ENCODE data around the gene LSMEM2. TPM values are rescaled to one million over a fixed set of nuclear protein-coding genes. Genes with fewer than 3 reads are reported as not detected.

Gene LSMEM2
- total and polyA plus RNA-seq, 2 of the 8 experiments (the other 6 are each of a cell fraction or from before 2014, with no cell fraction given), result 0.58 to 0.68 TPM

GRCh38 chr3:50331364-50331907 is 52.5 kb downstream of the LSMEM2 start:
- Histone ChIP-seq H3K4ac (replicated peaks; ENCODE audit: insufficient read length, low read depth, low read length) (no peak overlapping the region), H3K79me1 (ENCODE audit: low read depth, low read length) (peaks cover 11% of the 10 kb centered on the region; the same call in 1 of the 2 replicates), H3K79me2 (ENCODE audit: control insufficient read depth in 1 of 2, insufficient read depth in 2 of 2, low read length in 2 of 2) (peaks cover 0 to 36% of the 10 kb centered on the region in 2 experiments; a peak in 2 of 4 replicates), H3K23me2 (ENCODE audit: low read depth, low read length) (peaks cover 14% of the 10 kb centered on the region), H3K4me3 (ENCODE audit: extremely low read depth in 1 of 4, insufficient read depth in 2 of 4, low read depth in 3 of 4, low read length in 4 of 4) (no peak overlapping the region), H2BK20ac (ENCODE audit: low read length) (no peak overlapping the region), H3K56ac (replicated peaks; ENCODE audit: insufficient read length, low read depth, low read length) (no peak overlapping the region), H4K5ac (ENCODE audit: insufficient read length, low read depth, low read length) (no peak overlapping the region), H3K14ac (ENCODE audit: insufficient read length) (no peak overlapping the region), H4K91ac (replicated peaks; ENCODE audit: insufficient read length, low read length) (no peak overlapping the region), H3K27me3 (replicated peaks in 1 of 4; ENCODE audit: control insufficient read depth in 3 of 4, extremely low read depth in 1 of 4, insufficient read depth in 3 of 4, low read length in 3 of 4) (no peaks in the 10 kb centered on the region), H3K4me1 (replicated peaks in 1 of 4; ENCODE audit: control insufficient read depth in 3 of 4, insufficient read depth in 4 of 4, low read length in 3 of 4) (peaks cover 0 to 8% (median 6%) of the 10 kb centered on the region in 4 experiments; a peak in 3 of 7 replicates), H2BK5ac (ENCODE audit: low read depth, low read length) (no peak overlapping the region), H3K9ac (replicated peaks in 1 of 4; ENCODE audit: extremely low read depth in 1 of 4, low read depth in 3 of 4, low read length in 3 of 4) (no peak overlapping the region), H3K18ac (ENCODE audit: extremely low read depth, low read length) (no peak overlapping the region), H2BK120ac (replicated peaks; ENCODE audit: low read depth, low read length) (no peak overlapping the region), H3K9me3 (ENCODE audit: insufficient read depth in 2 of 2, low read depth in 1 of 2, low read length in 1 of 2) (no peaks in the 10 kb centered on the region), H2AFZ (ENCODE audit: low read length) (no peak overlapping the region), H2AK5ac (ENCODE audit: low read depth, low read length) (no peak overlapping the region), H3K27ac (ENCODE audit: low read depth, low read length) (no peak overlapping the region), H3K36me3 (ENCODE audit: control insufficient read depth in 2 of 4, insufficient read depth in 4 of 4, low read length in 3 of 4) (peaks cover 4 to 24% (median 20%) of the 10 kb centered on the region in 4 experiments; a peak in 7 of 8 replicates), H3K4me2 (ENCODE audit: insufficient read depth in 1 of 2, low read depth in 2 of 2, low read length in 2 of 2) (no peak overlapping the region), H4K20me1 (replicated peaks in 1 of 2; ENCODE audit: control insufficient read depth in 1 of 2, insufficient read depth in 2 of 2, low read length in 2 of 2) (peaks cover 8 to 14% of the 10 kb centered on the region in 2 experiments), H4K8ac (ENCODE audit: extremely low read depth, insufficient read depth, low read length) (no peak overlapping the region), H2BK15ac (ENCODE audit: low read length) (no peak overlapping the region), H2BK12ac (ENCODE audit: low read depth, low read length) (no peak overlapping the region), H3K23ac (ENCODE audit: insufficient read length) (no peak overlapping the region)
- WGBS, 2 experiments (ENCODE audit: extremely low coverage in 1 of 2, insufficient coverage in 1 of 2, insufficient read length in 1 of 2, insufficient replicate concordance in 2 of 2, low coverage in 1 of 2, low lambda C conversion rate in 2 of 2, missing lambda C conversion rate in 1 of 2), result 94% methylated on average over 19 of the region's 19 CpGs; no CpG with 5 or more reads in 1 of the 2 experiments
- DNase-seq (ENCODE audit: low read depth in 1 of 2, low spot score in 2 of 2) (no peak), FAIRE-seq (no peak)
- TF ChIP-seq KDM1A (IDR thresholded peaks at IDR 0.05; ENCODE audit: borderline replicate concordance, low read length) (no peak), TBP (IDR thresholded peaks at IDR 0.05; ENCODE audit: low read depth, low read length) (no peak)
- POLR2A ChIA-PET (ENCODE audit: partially characterized antibody), result interaction anchor here (0.8 to 6.4 kb wide), 4 partner anchors 9 to 36 kb away, joined by 3 to 36 read pairs (median 10); partner anchors contain the start of genes HYAL2 and RASSF1
- CTCF ChIA-PET (ENCODE audit: partially characterized antibody), result interaction anchor here (1.1 to 1.5 kb wide), 3 partner anchors 10 to 16 kb away, joined by 3 to 4 read pairs (median 3); partner anchors contain the start of gene RASSF1
